Thyroid gland (tissue), 4 donors: ENCODE measurements around the gene ZCCHC4.

ENCODE experiments used
- POLR2A ChIP-seq, 2 donors: fragments of 450-650 bp; IDR thresholded peaks; one replicate each; pipeline ENCODE4 v1.6.1; 2017; ENCODE audit warnings: antibody characterized with exemption in 2 of 2, mild to moderate bottlenecking in 2 of 2, moderate library complexity in 1 of 2
- TF ChIP-seq, protein P1 (sequence below), 6 experiments: fragments of 200-600 bp in 3 of 6; fragments of 450-650 bp in 3 of 6; sonication (generic) in 3 of 6; IDR thresholded peaks; one replicate each; pipeline ENCODE4 v1.5.1; 2016 to 2019; ENCODE audit warnings: antibody characterized with exemption in 6 of 6, mild to moderate bottlenecking in 2 of 6, inconsistent platforms in 1 of 6, moderate library complexity in 1 of 6

DNA sequence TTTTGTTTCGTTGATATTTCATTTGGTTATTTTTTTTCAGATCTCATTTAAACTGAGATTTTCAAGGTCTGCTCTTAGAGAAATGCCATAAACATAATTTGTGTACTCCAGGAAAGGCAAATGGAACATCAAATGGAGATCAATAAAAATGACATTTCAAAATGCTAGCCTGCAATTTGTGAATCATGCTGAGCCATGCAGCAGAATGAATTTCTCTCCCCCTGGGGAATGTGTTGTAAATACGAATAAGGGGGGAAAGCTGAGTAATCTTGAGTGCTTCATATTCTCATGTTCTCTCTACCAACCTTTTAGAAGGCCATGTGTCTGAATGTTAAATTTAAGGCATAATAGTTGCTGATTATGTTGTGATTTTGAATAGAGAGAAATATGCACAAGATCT lies 7.8 kb downstream of the ZCCHC4 start:
- TF ChIP-seq POLR2A (IDR thresholded peaks at IDR 0.05): no peak
- TF ChIP-seq, protein P1, sequence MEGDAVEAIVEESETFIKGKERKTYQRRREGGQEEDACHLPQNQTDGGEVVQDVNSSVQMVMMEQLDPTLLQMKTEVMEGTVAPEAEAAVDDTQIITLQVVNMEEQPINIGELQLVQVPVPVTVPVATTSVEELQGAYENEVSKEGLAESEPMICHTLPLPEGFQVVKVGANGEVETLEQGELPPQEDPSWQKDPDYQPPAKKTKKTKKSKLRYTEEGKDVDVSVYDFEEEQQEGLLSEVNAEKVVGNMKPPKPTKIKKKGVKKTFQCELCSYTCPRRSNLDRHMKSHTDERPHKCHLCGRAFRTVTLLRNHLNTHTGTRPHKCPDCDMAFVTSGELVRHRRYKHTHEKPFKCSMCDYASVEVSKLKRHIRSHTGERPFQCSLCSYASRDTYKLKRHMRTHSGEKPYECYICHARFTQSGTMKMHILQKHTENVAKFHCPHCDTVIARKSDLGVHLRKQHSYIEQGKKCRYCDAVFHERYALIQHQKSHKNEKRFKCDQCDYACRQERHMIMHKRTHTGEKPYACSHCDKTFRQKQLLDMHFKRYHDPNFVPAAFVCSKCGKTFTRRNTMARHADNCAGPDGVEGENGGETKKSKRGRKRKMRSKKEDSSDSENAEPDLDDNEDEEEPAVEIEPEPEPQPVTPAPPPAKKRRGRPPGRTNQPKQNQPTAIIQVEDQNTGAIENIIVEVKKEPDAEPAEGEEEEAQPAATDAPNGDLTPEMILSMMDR (IDR thresholded peaks at IDR 0.05): no peak
